WTC11 (cell line): ENCODE measurements around the gene BTF3. TPM values are rescaled to one million over a fixed set of nuclear protein-coding genes. Genes with fewer than 3 reads are reported as not detected.

ENCODE experiments used
- ATAC-seq: fragments of 200-7000 bp; cut with Tn5 transposase; 2 replicates; pipeline ENCODE4 v1.10.0; 2021; ENCODE audit warnings: mild to moderate bottlenecking, moderate library complexity
- CTCF ChIA-PET: fragments of 300-600 bp; sonication (Branson Sonifier 250); formaldehyde crosslinking; loops from one replicate; lab custom pipeline; 2021; ENCODE audit warnings: antibody characterized with exemption; lab: Charles Lee
- POLR2A ChIA-PET: fragments of 350-600 bp; sonication (Branson Sonifier 250); formaldehyde crosslinking; loops from one replicate; lab custom pipeline; 2021; ENCODE audit warnings: antibody characterized with exemption; lab: Charles Lee
- DNase-seq: peaks from one replicate; pipeline ENCODE4 v3.0.0; 2021; ENCODE audit warnings: low spot score
- H3K27ac Mint-ChIP-seq: 2 replicates; pipeline ENCODE4 v1.8.0; 2021; ENCODE audit warnings: mixed read lengths
- H3K27me3 Mint-ChIP-seq: 2 replicates; pipeline ENCODE4 v1.8.0; 2021; ENCODE audit warnings: low read depth, mild to moderate bottlenecking, moderate library complexity, mixed read lengths
- H3K36me3 Mint-ChIP-seq: 2 replicates; pipeline ENCODE4 v1.8.0; 2021; ENCODE audit warnings: mixed read lengths
- H3K4me1 Mint-ChIP-seq: 2 replicates; pipeline ENCODE4 v1.8.0; 2022; ENCODE audit warnings: mixed read lengths
- H3K4me3 Mint-ChIP-seq: 2 replicates; pipeline ENCODE4 v1.8.0; 2021; ENCODE audit warnings: mild to moderate bottlenecking, moderate library complexity, mixed read lengths
- H3K9me3 Mint-ChIP-seq: 2 replicates; pipeline ENCODE4 v1.8.0; 2021; ENCODE audit warnings: mixed read lengths
- ATF1 ChIP-seq: sonication (generic); formaldehyde crosslinking; IDR thresholded peaks from 2 replicates; pipeline ENCODE4 v1.8.1; 2023; ENCODE audit warnings: mild to moderate bottlenecking, moderate library complexity, missing genetic modification reagents
- CDX4 ChIP-seq: fragments of 250-450 bp; sonication (Bioruptor Pico); IDR thresholded peaks from 2 replicates; pipeline ENCODE4 v1.9.0; 2021; ENCODE audit warnings: moderate library complexity, mild to moderate bottlenecking, inconsistent platforms, borderline replicate concordance
- CREM ChIP-seq: sonication (generic); formaldehyde crosslinking; IDR thresholded peaks from 2 replicates; pipeline ENCODE4 v1.8.1; 2022; ENCODE audit warnings: mild to moderate bottlenecking, missing genetic modification reagents, moderate library complexity
- CTCF ChIP-seq: fragments of 200-600 bp; IDR thresholded peaks from 2 replicates; pipeline ENCODE4 v1.8.0; 2022; ENCODE audit warnings: antibody characterized with exemption
- ETV6 ChIP-seq: sonication (generic); formaldehyde crosslinking; IDR thresholded peaks from 2 replicates; pipeline ENCODE4 v1.8.1; 2022; ENCODE audit warnings: mild to moderate bottlenecking, missing genetic modification reagents
- FOXP4 ChIP-seq: sonication (generic); formaldehyde crosslinking; IDR thresholded peaks from 2 replicates; pipeline ENCODE4 v1.8.0; 2022; ENCODE audit warnings: mild to moderate bottlenecking, missing genetic modification reagents
- GRHL2 ChIP-seq: fragments of 250-450 bp; sonication (Bioruptor Pico); IDR thresholded peaks from 2 replicates; pipeline ENCODE4 v1.8.0; 2022; ENCODE audit warnings: mild to moderate bottlenecking, moderate library complexity; ENCODE audit not compliant: insufficient replicate concordance, severe bottlenecking
- HMGA2 ChIP-seq: fragments of 250-450 bp; sonication (Bioruptor Pico); IDR thresholded peaks from 2 replicates; pipeline ENCODE4 v1.4.0; 2021; ENCODE audit warnings: mild to moderate bottlenecking, moderate library complexity
- HMGXB4 ChIP-seq: sonication (generic); formaldehyde crosslinking; IDR thresholded peaks from 2 replicates; pipeline ENCODE4 v1.8.1; 2023; ENCODE audit warnings: mild to moderate bottlenecking, moderate library complexity, missing genetic modification reagents
- JAZF1 ChIP-seq: fragments of 250-450 bp; sonication (Bioruptor Pico); IDR thresholded peaks from 2 replicates; pipeline ENCODE4 v1.9.0; 2021; ENCODE audit warnings: moderate library complexity, mild to moderate bottlenecking, inconsistent platforms
- MLX ChIP-seq: sonication (generic); formaldehyde crosslinking; IDR thresholded peaks from 2 replicates; pipeline ENCODE4 v1.8.1; 2023; ENCODE audit warnings: mild to moderate bottlenecking, missing genetic modification reagents, moderate library complexity
- MXD4 ChIP-seq: fragments of 250-450 bp; sonication (Bioruptor Pico); IDR thresholded peaks from 2 replicates; pipeline ENCODE4 v1.8.0; 2021; ENCODE audit warnings: mild to moderate bottlenecking, moderate library complexity, borderline replicate concordance
- NR2C2 ChIP-seq: sonication (generic); formaldehyde crosslinking; IDR thresholded peaks from 2 replicates; pipeline ENCODE4 v1.8.0; 2022; ENCODE audit warnings: mild to moderate bottlenecking, missing genetic modification reagents
- SOX15 ChIP-seq: fragments of 250-450 bp; sonication (Bioruptor Pico); IDR thresholded peaks from 2 replicates; pipeline ENCODE4 v1.9.0; 2021; ENCODE audit warnings: mild to moderate bottlenecking
- SP1 ChIP-seq: sonication (generic); formaldehyde crosslinking; conservative IDR thresholded peaks from 2 replicates; pipeline ENCODE4 v1.8.1; 2022; ENCODE audit warnings: missing genetic modification reagents
- TEAD1 ChIP-seq: sonication (generic); formaldehyde crosslinking; IDR thresholded peaks from 2 replicates; pipeline ENCODE4 v1.8.0; 2022; ENCODE audit warnings: mild to moderate bottlenecking, missing genetic modification reagents
- ZNF263 ChIP-seq: sonication (generic); formaldehyde crosslinking; IDR thresholded peaks from 2 replicates; pipeline ENCODE4 v1.8.1; 2022; ENCODE audit warnings: low read depth, mild to moderate bottlenecking, moderate library complexity, missing genetic modification reagents
- ZNF423 ChIP-seq: fragments of 250-450 bp; sonication (Bioruptor Pico); IDR thresholded peaks from 2 replicates; pipeline ENCODE4 v2.1.2; 2022; ENCODE audit warnings: mild to moderate bottlenecking, moderate library complexity
- total RNA-seq: library from RNA; stranded (reverse); gene quantifications from 3 replicates; pipeline ENCODE4 v1.2.3, GENCODE V29; 2021
- TF ChIP-seq, protein P1 (sequence below): fragments of 250-450 bp; sonication (Bioruptor Pico); IDR thresholded peaks from 2 replicates; pipeline ENCODE4 v1.8.0; 2021; ENCODE audit warnings: mild to moderate bottlenecking
- TF ChIP-seq, protein P2 (sequence below): sonication (generic); formaldehyde crosslinking; conservative IDR thresholded peaks from 2 replicates; pipeline ENCODE4 v1.8.1; 2023; ENCODE audit warnings: mild to moderate bottlenecking, low read depth, missing genetic modification reagents, moderate library complexity

Gene BTF3
- total RNA-seq, 1 experiment from 2014 or later = 736 TPM

GRCh38 chr5:73483676-73484075 is 14.6 kb upstream of the BTF3 start:
- Mint-ChIP-seq H3K9me3 (peaks cover 6% of the 10 kb centered on the region), H3K4me3 (no peak overlapping the region), H3K27ac (no peak overlapping the region), H3K4me1 (peaks cover 53% of the 10 kb centered on the region), H3K36me3 (no peaks in the 10 kb centered on the region), H3K27me3 (no peaks in the 10 kb centered on the region)
- ChIA-PET POLR2A (no interaction called here), CTCF (interaction anchor here (0.7 kb wide), 1 partner anchor 62 kb away, joined by 3 read pairs; no protein-coding TSS in a partner anchor)
- DNase-seq = no peak
- TF ChIP-seq HMGXB4 (CRISPR knock-in tag) (no peak), CDX4 (CRISPR knock-in tag) (no peak), GRHL2 (no peak), ATF1 (no peak), SP1 (CRISPR knock-in tag) (no peak), TEAD1 (CRISPR knock-in tag) (no peak), FOXP4 (no peak), MLX (CRISPR knock-in tag) (no peak), MXD4 (CRISPR knock-in tag) (no peak), ZNF423 (no peak)
- TF ChIP-seq, protein P1, sequence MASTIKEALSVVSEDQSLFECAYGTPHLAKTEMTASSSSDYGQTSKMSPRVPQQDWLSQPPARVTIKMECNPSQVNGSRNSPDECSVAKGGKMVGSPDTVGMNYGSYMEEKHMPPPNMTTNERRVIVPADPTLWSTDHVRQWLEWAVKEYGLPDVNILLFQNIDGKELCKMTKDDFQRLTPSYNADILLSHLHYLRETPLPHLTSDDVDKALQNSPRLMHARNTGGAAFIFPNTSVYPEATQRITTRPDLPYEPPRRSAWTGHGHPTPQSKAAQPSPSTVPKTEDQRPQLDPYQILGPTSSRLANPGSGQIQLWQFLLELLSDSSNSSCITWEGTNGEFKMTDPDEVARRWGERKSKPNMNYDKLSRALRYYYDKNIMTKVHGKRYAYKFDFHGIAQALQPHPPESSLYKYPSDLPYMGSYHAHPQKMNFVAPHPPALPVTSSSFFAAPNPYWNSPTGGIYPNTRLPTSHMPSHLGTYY (CRISPR knock-in tag) = no peak
- ATAC-seq = peak; percentile 7; the same call in 1 of the 2 replicates

GRCh38 chr5:73484511-73484910 is 13.7 kb upstream of the BTF3 start:
- ATAC-seq (no peak), DNase-seq (no peak)
- TF ChIP-seq ZNF263 (CRISPR knock-in tag) (no peak), JAZF1 (no peak), SOX15 (CRISPR knock-in tag) (no peak), CREM (no peak), ETV6 (CRISPR knock-in tag) (no peak), NR2C2 (CRISPR knock-in tag) (no peak)
- Mint-ChIP-seq H3K4me1 (peaks cover 60% of the 10 kb centered on the region), H3K9me3 (peaks cover 6% of the 10 kb centered on the region), H3K27ac (no peak overlapping the region), H3K27me3 (no peaks in the 10 kb centered on the region), H3K4me3 (no peak overlapping the region), H3K36me3 (no peaks in the 10 kb centered on the region)
- CTCF ChIA-PET = no interaction called here
- POLR2A ChIA-PET = no interaction called here

GRCh38 chr5:73485715-73486114 is 12.5 kb upstream of the BTF3 start:
- Mint-ChIP-seq H3K27me3 (no peaks in the 10 kb centered on the region), H3K9me3 (peaks cover 6% of the 10 kb centered on the region), H3K4me3 (no peak overlapping the region), H3K27ac (peak overlapping the region; percentile 80; the same call in 1 of the 2 replicates), H3K4me1 (peaks cover 60% of the 10 kb centered on the region), H3K36me3 (no peaks in the 10 kb centered on the region)
- CTCF ChIA-PET = interaction anchor here (1.4 to 2.9 kb wide), 2 partner anchors 36 to 307 kb away, joined by 3 to 27 read pairs; partner anchors contain the start of gene FOXD1
- DNase-seq (no peak), ATAC-seq (no peak)
- POLR2A ChIA-PET = no interaction called here
- TF ChIP-seq HMGA2 (CRISPR knock-in tag) = no peak
- TF ChIP-seq CTCF = no peak
- TF ChIP-seq, protein P2, sequence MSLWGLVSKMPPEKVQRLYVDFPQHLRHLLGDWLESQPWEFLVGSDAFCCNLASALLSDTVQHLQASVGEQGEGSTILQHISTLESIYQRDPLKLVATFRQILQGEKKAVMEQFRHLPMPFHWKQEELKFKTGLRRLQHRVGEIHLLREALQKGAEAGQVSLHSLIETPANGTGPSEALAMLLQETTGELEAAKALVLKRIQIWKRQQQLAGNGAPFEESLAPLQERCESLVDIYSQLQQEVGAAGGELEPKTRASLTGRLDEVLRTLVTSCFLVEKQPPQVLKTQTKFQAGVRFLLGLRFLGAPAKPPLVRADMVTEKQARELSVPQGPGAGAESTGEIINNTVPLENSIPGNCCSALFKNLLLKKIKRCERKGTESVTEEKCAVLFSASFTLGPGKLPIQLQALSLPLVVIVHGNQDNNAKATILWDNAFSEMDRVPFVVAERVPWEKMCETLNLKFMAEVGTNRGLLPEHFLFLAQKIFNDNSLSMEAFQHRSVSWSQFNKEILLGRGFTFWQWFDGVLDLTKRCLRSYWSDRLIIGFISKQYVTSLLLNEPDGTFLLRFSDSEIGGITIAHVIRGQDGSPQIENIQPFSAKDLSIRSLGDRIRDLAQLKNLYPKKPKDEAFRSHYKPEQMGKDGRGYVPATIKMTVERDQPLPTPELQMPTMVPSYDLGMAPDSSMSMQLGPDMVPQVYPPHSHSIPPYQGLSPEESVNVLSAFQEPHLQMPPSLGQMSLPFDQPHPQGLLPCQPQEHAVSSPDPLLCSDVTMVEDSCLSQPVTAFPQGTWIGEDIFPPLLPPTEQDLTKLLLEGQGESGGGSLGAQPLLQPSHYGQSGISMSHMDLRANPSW (CRISPR knock-in tag) = no peak
